Measurements from ENCODE around the gene CFB. TPM values are rescaled to one million over a fixed set of nuclear protein-coding genes. Genes with fewer than 3 reads are reported as not detected.
"Not testable (repeated sequence)": the region's sequence is repeated elsewhere in the genome, so short reads cannot be mapped to it uniquely, and the experiment has no call there.

The CFB gene
- total RNA-seq, 4 donors from 2014 or later = 6.2 to 32.6 (median 31.5) TPM; not detected in 1

GRCh38 chr6:31901953-31902643 is 43.8 kb upstream of the CFB start, which contains the start of gene ZBTB12:
Gene ZBTB12 (minus strand): TSS chr6:31902086. CDS start chr6:31901305, 781 bp downstream.
- Histone ChIP-seq H3K27me3 (no peaks in the 10 kb centered on the region), H3K36me3 (no peaks in the 10 kb centered on the region), H3K27ac (peak within 1 kb of the TSS; percentile 91 to 96), H3K4me3 (peak within 1 kb of the TSS; percentile 39 to 64), H3K4me1 (peaks cover 0 to 13% of the 10 kb centered on the region in 2 donors), H3K9me3 (no peaks in the 10 kb centered on the region)
- intact Hi-C loops (cut with DNase I; ENCODE audit: low total_unique reads) = no loop called here
- peak; percentile 94 to 96 for DNase-seq
- TF ChIP-seq POLR2A (IDR thresholded peaks at IDR 0.05) (peak; percentile 21 to 81), CTCF (IDR thresholded peaks at IDR 0.05) (peak in 3 of 4 experiments; percentile 7 to 32 (median 16))

- H3K27me3 ChIP-seq = no peaks in the 10 kb centered on the region
- peak; percentile 22 to 65 for DNase-seq
- H3K4me1 ChIP-seq = peaks cover 0 to 13% of the 10 kb centered on the region in 2 donors
- TF ChIP-seq CTCF (IDR thresholded peaks at IDR 0.05) (no peak), POLR2A (IDR thresholded peaks at IDR 0.05) (no peak)
- intact Hi-C loops (cut with DNase I; ENCODE audit: low total_unique reads) = no loop called here
- no peak overlapping the region for H3K4me3 ChIP-seq
- H3K36me3 ChIP-seq = no peaks in the 10 kb centered on the region
- H3K27ac ChIP-seq = peak overlapping the region; percentile 91 to 96
- no peaks in the 10 kb centered on the region for H3K9me3 ChIP-seq
These were observed 41.9 kb upstream of the CFB start for GRCh38 chr6:31903957-31904356.

GRCh38 chr6:31905041-31905440 is 40.9 kb upstream of the CFB start:
- Histone ChIP-seq H3K4me1 (peaks cover 0 to 13% of the 10 kb centered on the region in 2 donors), H3K36me3 (no peaks in the 10 kb centered on the region), H3K27ac (peak overlapping the region; percentile 91 to 96), H3K9me3 (no peaks in the 10 kb centered on the region), H3K27me3 (no peaks in the 10 kb centered on the region), H3K4me3 (no peak overlapping the region)
- no peak for DNase-seq
- TF ChIP-seq POLR2A (IDR thresholded peaks at IDR 0.05) (no peak), CTCF (IDR thresholded peaks at IDR 0.05) (no peak)
- intact Hi-C loops (cut with DNase I; ENCODE audit: low total_unique reads) = no loop called here

- Histone ChIP-seq H3K9me3 (no peaks in the 10 kb centered on the region), H3K36me3 (no peaks in the 10 kb centered on the region), H3K27ac (peak overlapping the region; percentile 91 to 96), H3K4me3 (no peak overlapping the region), H3K4me1 (peaks cover 0 to 10% of the 10 kb centered on the region in 2 donors), H3K27me3 (no peaks in the 10 kb centered on the region)
- TF ChIP-seq POLR2A (IDR thresholded peaks at IDR 0.05) (no peak), CTCF (IDR thresholded peaks at IDR 0.05) (no peak)
- intact Hi-C loops (cut with DNase I; ENCODE audit: low total_unique reads) = no loop called here
- no peak for DNase-seq
These were observed 39.8 kb upstream of the CFB start for GRCh38 chr6:31906122-31906521.

GRCh38 chr6:31906727-31907126 is 39.2 kb upstream of the CFB start:
- intact Hi-C loops (cut with DNase I; ENCODE audit: low total_unique reads) = not testable (repeated sequence)

More at GRCh38 chr6:31906727-31907126, 39.2 kb upstream of the CFB start:
- H3K4me3 ChIP-seq, H3K27me3 ChIP-seq, H3K9me3 ChIP-seq, DNase-seq, H3K36me3 ChIP-seq, H3K4me1 ChIP-seq: not testable (repeated sequence)
- H3K27ac ChIP-seq = peak overlapping the region; percentile 91 to 96
